HUES64 (cell line): Measurements from ENCODE around the gene DOC2B.
"Not testable (repeated sequence)": the region's sequence is repeated elsewhere in the genome, so short reads cannot be mapped to it uniquely, and the experiment has no call there.

Source experiments
- H3K27ac ChIP-seq: 2 replicates; pipeline ENCODE4 v1.7.0; 2013; ENCODE audit warnings: low read depth, low read length, inconsistent platforms
- H3K27me3 ChIP-seq: 2 replicates; pipeline ENCODE4 v1.6.1; 2013; ENCODE audit warnings: mild to moderate bottlenecking, low read length; ENCODE audit not compliant: insufficient read depth
- H3K36me3 ChIP-seq: 2 replicates; pipeline ENCODE4 v1.6.1; 2013; ENCODE audit warnings: mild to moderate bottlenecking, low read length; ENCODE audit not compliant: insufficient read depth
- H3K4me1 ChIP-seq: 2 replicates; pipeline ENCODE4 v1.6.1; 2013; ENCODE audit warnings: mild to moderate bottlenecking, low read length, moderate library complexity; ENCODE audit not compliant: insufficient read depth
- H3K4me3 ChIP-seq: 2 replicates; pipeline ENCODE4 v1.5.1; 2013; ENCODE audit warnings: mild to moderate bottlenecking, low read length, moderate library complexity
- H3K9ac ChIP-seq: 2 replicates; pipeline ENCODE4 v1.6.1; 2013; ENCODE audit warnings: mild to moderate bottlenecking, low read depth, low read length
- H3K9me3 ChIP-seq: 2 replicates; pipeline ENCODE4 v1.6.1; 2013; ENCODE audit warnings: low read depth, low read length; ENCODE audit not compliant: insufficient read depth
- WGBS: fragments of 150-250, 120-280 bp; methylation state at CpG from one replicate; pipeline ENCODE4 v1.1.7; 2013; ENCODE audit warnings: missing lambda C conversion rate; 5-methylcytosine and 5-hydroxymethylcytosine counted together

The DOC2B gene

DNA sequence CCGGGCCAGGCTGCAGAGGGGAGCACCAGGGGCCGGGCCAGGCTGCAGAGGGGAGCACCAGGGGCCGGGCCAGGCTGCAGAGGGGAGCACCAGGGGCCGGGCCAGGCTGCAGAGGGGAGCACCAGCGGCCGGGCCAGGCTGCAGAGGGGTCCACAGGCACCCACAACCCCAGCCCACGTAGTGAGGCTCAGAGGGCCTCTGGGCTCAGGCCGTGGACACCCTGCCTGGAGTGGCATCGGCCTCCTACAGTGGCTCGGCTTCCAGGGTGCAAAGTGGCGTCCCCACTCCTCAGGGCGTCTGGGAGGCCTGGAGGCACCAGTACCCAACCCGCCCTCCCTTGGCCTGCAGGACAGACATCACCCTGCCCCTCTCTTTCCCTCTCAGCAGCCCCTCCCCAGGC, 9.6 kb downstream of the DOC2B start:
- no peaks in the 10 kb centered on the region for H3K4me1 ChIP-seq
- no peak overlapping the region for H3K9ac ChIP-seq
- H3K36me3 ChIP-seq = no peaks in the 10 kb centered on the region
- H3K4me3 ChIP-seq = no peak overlapping the region
- H3K9me3 ChIP-seq = no peaks in the 10 kb centered on the region
- H3K27ac ChIP-seq = no peak overlapping the region
- 92% methylated on average over 12 of the region's 13 CpGs for WGBS
- no peaks in the 10 kb centered on the region for H3K27me3 ChIP-seq

DNA sequence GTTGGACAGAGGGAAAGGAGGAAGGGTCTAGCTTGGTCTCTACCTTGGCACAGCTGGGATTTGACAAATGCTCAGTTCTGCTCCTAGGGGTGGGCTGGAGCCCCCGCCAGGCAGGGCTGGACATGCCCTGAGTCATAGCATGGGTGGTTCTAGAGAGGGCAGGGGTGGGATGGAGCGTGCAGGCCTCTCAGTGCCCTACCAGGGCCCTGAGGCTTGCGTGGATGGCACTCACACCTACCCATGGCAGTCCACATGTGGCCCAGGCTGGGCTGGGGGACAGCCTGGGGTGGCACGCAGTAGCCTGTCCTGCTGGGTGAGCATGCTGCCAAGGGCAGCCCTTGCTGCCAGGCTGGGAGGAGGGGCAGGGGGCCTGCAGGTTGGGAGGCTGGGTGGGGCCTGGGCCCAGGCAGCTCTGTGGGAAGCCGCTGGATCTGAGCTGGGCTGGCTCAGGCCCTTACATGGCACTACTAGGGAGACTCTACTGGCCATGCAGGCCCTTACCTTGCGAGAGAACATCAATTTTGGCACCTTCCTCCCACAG, 11.2 kb downstream of the DOC2B start:
- no peak overlapping the region for H3K27ac ChIP-seq
- no peak overlapping the region for H3K4me3 ChIP-seq
- no peak overlapping the region for H3K9ac ChIP-seq
- H3K27me3 ChIP-seq = no peaks in the 10 kb centered on the region
- no peaks in the 10 kb centered on the region for H3K9me3 ChIP-seq
- no peaks in the 10 kb centered on the region for H3K36me3 ChIP-seq
- no peaks in the 10 kb centered on the region for H3K4me1 ChIP-seq
- WGBS = 91% methylated on average over 6 of the region's 6 CpGs

DNA sequence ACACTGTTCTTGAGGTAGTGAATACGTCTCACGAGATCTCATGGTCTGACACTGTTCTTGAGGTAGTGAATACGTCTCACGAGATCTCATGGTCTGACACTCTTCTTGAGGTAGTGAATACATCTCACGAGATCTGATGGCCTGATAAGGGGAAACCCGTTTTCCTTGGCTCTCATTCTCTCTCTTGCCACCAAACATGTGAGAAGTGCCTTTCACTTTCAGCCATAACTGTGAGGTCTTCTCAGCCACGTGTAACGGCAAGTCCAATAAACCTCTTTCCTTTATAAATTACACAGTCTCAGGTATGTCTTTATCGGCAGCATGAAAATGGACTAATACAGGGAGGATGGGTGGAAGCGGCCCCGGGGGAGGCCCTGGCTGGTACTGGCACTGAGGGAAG, 12.8 kb downstream of the DOC2B start:
- not testable (repeated sequence) for H3K27me3 ChIP-seq, H3K9me3 ChIP-seq, H3K36me3 ChIP-seq, H3K27ac ChIP-seq, H3K9ac ChIP-seq, H3K4me3 ChIP-seq, H3K4me1 ChIP-seq
- 97% methylated on average over 8 of the region's 11 CpGs for WGBS

DNA sequence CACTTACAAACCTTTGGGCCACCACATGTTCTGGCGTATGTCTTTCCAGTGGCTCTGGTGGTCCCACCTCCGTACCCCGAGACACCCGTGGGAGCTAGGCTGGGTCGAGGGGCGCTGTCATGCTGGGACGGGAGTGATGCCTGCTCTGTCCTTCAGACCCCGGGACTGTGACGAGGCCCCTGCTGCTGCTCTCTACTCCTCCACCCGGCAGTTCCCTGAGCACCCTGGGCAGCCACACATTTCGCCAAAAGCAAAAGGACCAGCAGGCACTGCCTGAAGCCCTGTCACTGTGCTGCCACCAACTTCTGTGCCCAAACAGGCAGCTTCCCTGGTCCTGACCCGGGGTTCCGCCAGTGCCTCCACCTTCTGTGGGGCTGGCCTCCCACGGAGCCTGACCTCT, 15.5 kb downstream of the DOC2B start:
- Histone ChIP-seq H3K9me3 (no peaks in the 10 kb centered on the region), H3K4me1 (no peaks in the 10 kb centered on the region), H3K27ac (no peak overlapping the region), H3K9ac (no peak overlapping the region), H3K27me3 (no peaks in the 10 kb centered on the region), H3K4me3 (no peak overlapping the region), H3K36me3 (no peaks in the 10 kb centered on the region)
- WGBS = 91% methylated on average over 14 of the region's 14 CpGs

DNA sequence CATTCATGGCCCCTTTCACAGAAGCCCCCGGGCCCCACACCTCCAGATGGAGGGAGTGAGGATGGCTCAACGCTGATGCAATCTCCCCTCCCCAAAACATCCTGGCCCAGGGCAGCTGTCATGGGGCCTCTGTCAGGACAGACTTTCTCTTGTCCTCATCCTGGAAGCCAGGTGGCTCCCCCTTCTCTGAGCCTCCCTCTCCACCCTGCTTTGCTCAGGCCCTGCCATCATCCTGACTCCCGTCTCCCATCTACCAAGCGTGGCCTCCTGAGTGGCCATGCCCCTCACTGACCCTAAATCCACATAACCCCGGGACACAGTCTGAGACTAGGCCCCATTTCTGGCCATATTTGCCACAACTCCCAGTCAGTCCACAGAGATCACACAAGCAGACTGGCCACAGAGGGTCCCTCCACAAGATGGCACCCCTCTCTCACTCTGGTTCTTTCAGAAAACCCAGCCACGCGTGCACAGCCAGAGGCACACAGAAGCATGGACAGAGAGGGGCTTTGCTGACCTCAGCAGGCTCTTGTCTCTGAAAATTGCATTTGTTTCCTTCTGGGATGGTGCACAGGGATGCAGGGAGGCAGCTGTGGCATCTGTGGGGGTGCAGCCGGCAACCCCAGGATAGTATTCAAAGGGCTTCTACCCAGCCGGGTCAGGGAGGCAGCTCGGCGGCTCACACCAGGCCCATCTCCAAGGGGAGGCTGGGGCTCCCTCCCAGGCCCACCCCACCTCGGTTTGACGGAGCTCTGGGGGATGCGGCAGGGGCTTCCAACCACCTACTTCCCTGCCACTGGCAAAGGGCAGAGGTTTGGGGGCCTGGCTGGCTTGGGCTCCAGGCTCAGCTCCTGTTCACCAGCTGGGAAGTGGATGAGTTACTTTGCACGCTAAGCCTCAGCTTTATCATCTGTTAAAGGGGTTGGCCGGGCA, 16.9 kb downstream of the DOC2B start:
- Histone ChIP-seq H3K4me1 (no peaks in the 10 kb centered on the region), H3K4me3 (no peak overlapping the region), H3K27ac (no peak overlapping the region), H3K9me3 (no peaks in the 10 kb centered on the region), H3K27me3 (no peaks in the 10 kb centered on the region), H3K36me3 (no peaks in the 10 kb centered on the region), H3K9ac (no peak overlapping the region)
- WGBS = 79% methylated on average over 16 of the region's 16 CpGs

DNA sequence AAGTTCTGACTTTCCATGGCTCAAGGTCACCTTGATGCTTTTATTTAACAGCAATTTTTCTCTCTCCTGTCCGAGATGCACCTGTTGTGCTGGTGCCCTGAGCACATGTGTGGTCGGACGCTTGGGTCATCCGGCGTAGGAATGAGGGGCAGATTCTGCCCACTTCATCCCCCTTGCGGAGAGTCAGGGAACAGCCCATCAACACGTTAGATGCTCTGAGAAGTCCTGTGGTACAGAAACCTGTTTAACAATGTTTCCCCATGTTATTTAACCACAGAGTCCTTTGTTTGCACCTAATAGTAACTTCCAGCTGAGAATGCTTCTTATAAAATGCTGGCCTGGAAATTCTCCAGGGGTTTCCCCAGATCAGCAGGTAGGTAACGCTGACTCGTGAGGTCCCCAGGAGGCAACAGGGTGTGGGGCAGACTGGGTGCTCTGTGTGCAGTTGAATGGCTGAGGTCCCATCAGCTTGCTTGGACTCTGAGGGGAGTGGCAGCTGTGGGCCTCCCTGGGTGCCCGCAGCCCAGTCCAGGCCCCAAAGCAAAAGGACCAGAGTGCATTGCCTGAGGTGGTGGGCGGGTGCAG, 17.8 kb downstream of the DOC2B start:
- Histone ChIP-seq H3K9me3 (no peaks in the 10 kb centered on the region), H3K27me3 (no peaks in the 10 kb centered on the region), H3K4me3 (no peak overlapping the region), H3K36me3 (no peaks in the 10 kb centered on the region), H3K27ac (no peak overlapping the region), H3K9ac (no peak overlapping the region), H3K4me1 (no peaks in the 10 kb centered on the region)
- 91% methylated on average over 11 of the region's 11 CpGs for WGBS

DNA sequence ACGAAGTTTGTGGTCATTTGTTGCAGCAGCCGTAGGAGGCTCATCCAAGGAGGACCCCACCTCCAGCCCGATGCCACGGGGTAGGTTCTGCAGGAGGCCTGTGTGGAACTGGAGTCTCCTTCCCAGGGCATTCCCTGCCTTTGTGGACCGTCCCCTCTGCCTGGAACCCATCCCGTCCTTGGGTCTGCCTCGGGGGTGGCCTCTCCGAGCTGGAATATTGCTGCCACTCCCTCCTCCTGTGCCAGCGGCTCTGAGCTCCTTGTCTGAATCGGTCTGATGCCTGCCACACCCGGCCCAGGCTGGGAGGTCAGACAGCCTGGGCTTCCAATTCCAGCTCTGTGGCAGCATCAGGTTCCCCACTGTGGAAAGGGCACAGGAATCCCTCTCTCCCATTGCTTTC, 18.8 kb downstream of the DOC2B start:
- Histone ChIP-seq H3K4me1 (no peaks in the 10 kb centered on the region), H3K9me3 (no peaks in the 10 kb centered on the region), H3K4me3 (no peak overlapping the region), H3K9ac (no peak overlapping the region), H3K27me3 (no peaks in the 10 kb centered on the region), H3K36me3 (no peaks in the 10 kb centered on the region), H3K27ac (no peak overlapping the region)
- 89% methylated on average over 11 of the region's 11 CpGs for WGBS

DNA sequence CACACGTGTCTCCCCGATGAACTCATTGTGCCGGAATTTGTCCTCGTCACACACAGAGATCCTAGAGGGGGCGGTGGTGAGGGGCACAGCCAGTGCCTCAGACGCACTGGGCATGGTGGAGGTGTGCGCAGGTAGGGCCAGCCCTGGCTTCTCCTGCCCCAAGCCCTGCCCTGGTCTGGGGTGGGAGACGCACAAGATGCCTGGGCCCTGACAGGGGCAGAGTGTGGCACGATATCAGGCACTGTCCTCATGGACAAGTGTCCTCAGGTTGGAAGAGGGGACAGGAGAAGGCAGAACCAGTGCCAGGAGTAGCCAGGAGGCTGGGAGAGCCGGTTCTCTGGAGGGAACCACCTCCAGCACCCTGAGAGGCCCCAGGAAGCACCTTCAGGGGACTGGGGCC, 20.0 kb downstream of the DOC2B start:
- 91% methylated on average over 10 of the region's 10 CpGs for WGBS
- H3K4me1 ChIP-seq = no peaks in the 10 kb centered on the region
- H3K9ac ChIP-seq = no peak overlapping the region
- no peaks in the 10 kb centered on the region for H3K9me3 ChIP-seq
- no peaks in the 10 kb centered on the region for H3K36me3 ChIP-seq
- H3K27me3 ChIP-seq = no peaks in the 10 kb centered on the region
- H3K4me3 ChIP-seq = no peak overlapping the region
- no peak overlapping the region for H3K27ac ChIP-seq

DNA sequence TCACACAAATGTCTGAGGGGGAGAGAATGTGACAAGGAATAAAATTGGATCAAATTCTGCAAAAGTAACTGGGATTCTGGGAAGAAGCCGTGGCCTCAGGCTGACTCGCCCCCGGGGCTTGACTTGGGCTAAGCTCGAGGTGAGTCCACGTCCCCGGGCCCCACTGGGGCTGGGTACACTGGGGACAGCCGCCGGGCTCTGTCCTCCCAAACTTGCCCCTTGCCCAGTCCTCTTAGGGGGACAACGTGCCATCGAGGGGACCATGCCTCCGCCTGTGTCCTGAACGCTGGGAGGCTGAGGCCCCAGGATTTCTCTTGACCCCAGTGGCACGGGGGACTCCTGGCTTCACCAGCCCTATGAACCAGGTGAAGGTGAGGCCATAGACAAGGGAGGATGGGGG, 21.1 kb downstream of the DOC2B start:
- Histone ChIP-seq H3K4me3 (no peak overlapping the region), H3K9me3 (no peaks in the 10 kb centered on the region), H3K36me3 (no peaks in the 10 kb centered on the region), H3K4me1 (no peaks in the 10 kb centered on the region), H3K9ac (no peak overlapping the region), H3K27ac (no peak overlapping the region), H3K27me3 (no peaks in the 10 kb centered on the region)
- 93% methylated on average over 13 of the region's 13 CpGs for whole genome bisulfite sequencing

DNA sequence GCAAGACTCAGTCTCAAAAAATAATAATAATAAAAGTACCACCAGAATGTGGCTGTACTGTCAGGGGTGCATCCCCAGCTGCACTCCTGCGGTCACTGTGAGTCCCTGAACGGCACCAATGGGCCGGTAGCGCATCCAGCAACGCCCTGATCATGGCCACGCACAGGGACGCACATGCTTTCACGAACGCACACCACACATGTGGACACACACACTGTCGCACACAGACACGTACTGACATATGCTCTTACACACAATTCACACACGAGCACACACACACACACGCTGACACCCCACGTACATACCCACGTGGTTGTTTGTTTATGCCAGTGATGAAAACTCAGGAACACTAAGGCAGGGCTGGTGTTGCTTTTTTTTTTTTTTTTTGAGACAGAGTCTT, 21.8 kb downstream of the DOC2B start:
- Histone ChIP-seq H3K27ac (no peak overlapping the region), H3K9me3 (no peaks in the 10 kb centered on the region), H3K4me3 (no peak overlapping the region), H3K27me3 (no peaks in the 10 kb centered on the region), H3K36me3 (no peaks in the 10 kb centered on the region), H3K4me1 (no peaks in the 10 kb centered on the region), H3K9ac (no peak overlapping the region)
- WGBS = 96% methylated on average over 15 of the region's 15 CpGs

DNA sequence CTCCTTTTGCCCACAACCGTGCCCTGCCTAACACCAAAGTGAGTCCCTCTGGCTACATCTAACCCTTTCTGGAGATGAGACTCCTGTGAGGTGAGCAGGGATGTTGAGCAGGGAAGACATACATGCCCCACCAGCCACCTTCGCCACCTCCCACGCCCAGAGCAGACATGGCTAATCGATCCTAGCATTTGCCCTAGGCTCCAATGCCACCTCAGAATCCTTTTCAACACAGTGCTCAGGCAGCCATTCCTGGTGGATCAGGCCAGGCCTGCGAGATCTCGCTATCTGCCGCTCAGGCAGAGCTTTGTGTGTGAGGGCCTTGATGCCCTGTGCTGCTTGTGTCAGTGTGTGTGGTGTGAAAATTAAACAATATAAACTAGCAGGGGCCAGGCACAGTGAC, 23.1 kb downstream of the DOC2B start:
- no peak overlapping the region for H3K9ac ChIP-seq
- no peak overlapping the region for H3K27ac ChIP-seq
- H3K27me3 ChIP-seq = no peaks in the 10 kb centered on the region
- H3K36me3 ChIP-seq = no peaks in the 10 kb centered on the region
- no peaks in the 10 kb centered on the region for H3K9me3 ChIP-seq
- H3K4me3 ChIP-seq = no peak overlapping the region
- 95% methylated on average over 7 of the region's 7 CpGs for WGBS
- H3K4me1 ChIP-seq = no peaks in the 10 kb centered on the region
